HepG2 (cell line): ENCODE measurements around the gene RNF182.

Experiments used
- ZNF224 ChIP-seq: sonication (generic); formaldehyde crosslinking; IDR thresholded peaks from 2 replicates; pipeline ENCODE4 v1.5.0; 2020; ENCODE audit warnings: mild to moderate bottlenecking, missing genetic modification reagents
- ZSCAN29 ChIP-seq: sonication (generic); formaldehyde crosslinking; conservative IDR thresholded peaks from 2 replicates; pipeline ENCODE4 v1.4.0; 2020; ENCODE audit warnings: mild to moderate bottlenecking, missing genetic modification reagents
- TF ChIP-seq, protein P1 (sequence below): IDR thresholded peaks from 2 replicates; pipeline ENCODE4 v1.6.1; 2012; ENCODE audit warnings: inconsistent platforms

DNA sequence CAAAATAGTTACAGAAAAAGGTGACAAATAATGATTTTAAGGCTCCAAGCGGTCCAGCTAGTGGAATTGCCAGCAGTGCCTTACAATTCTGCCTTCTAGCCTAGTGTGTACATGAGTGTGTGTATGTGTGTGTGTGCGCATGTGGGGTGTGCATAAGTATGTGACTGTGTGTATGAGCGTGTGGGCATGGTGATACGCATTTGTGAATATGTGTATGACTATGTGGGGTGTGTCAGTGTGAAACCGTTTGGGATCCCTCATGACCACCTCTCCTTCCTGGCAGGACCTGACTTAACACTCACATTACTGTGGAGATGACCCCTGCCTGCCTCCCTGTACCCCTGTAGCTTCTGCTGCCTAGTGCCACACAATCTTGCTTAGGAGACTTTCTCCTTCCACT lies 40.4 kb upstream of the RNF182 start:
- TF ChIP-seq, protein P1, sequence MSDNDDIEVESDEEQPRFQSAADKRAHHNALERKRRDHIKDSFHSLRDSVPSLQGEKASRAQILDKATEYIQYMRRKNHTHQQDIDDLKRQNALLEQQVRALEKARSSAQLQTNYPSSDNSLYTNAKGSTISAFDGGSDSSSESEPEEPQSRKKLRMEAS, result no peak
- no peak for TF ChIP-seq ZNF224 (CRISPR knock-in tag)
- no peak for TF ChIP-seq ZSCAN29
